SK-N-SH (cell line): ENCODE results near the gene CSNK1G2. TPM values are rescaled to one million over a fixed set of nuclear protein-coding genes. Genes with fewer than 3 reads are reported as not detected.

ENCODE experiments used
- CTCF ChIA-PET: fragments of 300-600, 350-600 bp; formaldehyde crosslinking; extraction: SDS; loops from one replicate; lab custom pipeline; 2021; lab: Yijun Ruan, JAX
- POLR2A ChIA-PET: fragments of 350-600 bp; sonication (Branson Sonifier 250); formaldehyde crosslinking; extraction: SDS; loops from one replicate; lab custom pipeline; 2020; ENCODE audit warnings: antibody characterized with exemption, inconsistent platforms; lab: Yijun Ruan, JAX
- DNase-seq: peaks from one replicate; pipeline ENCODE4 v3.0.0; 2012
- H2AFZ ChIP-seq: fragments of 200-600 bp; sonication (generic); 2 replicates; pipeline ENCODE4 v1.8.1; 2016; ENCODE audit warnings: antibody characterized with exemption, mild to moderate bottlenecking, low read depth
- H3F3A ChIP-seq: fragments of 200-600 bp; sonication (generic); replicated peaks from 2 replicates; pipeline ENCODE3; 2016; ENCODE audit warnings: antibody characterized with exemption, mild to moderate bottlenecking; ENCODE audit not compliant: insufficient read depth
- H3K27ac ChIP-seq, 2 experiments: fragments of 200-500 bp in 1 of 2; fragments of 200-600 bp in 1 of 2; sonication (Bioruptor generic) in 1 of 2; sonication (generic), shearing (Covaris generic) in 1 of 2; 2 replicates each; pipeline versions ENCODE4 v1.5.1 to v1.6.1; 2014 to 2016; ENCODE audit warnings: low read depth in 2 of 2, inconsistent platforms in 1 of 2, low read length in 1 of 2, mild to moderate bottlenecking in 1 of 2, mixed read lengths in 1 of 2
- H3K27me3 ChIP-seq: fragments of 200-600 bp; sonication (generic), shearing (Covaris generic); 2 replicates; pipeline ENCODE4 v1.6.1; 2016; ENCODE audit warnings: mixed run types; ENCODE audit not compliant: insufficient read depth
- H3K36me3 ChIP-seq, 2 experiments: fragments of 200-500 bp in 1 of 2; fragments of 200-600 bp in 1 of 2; sonication (Bioruptor generic) in 1 of 2; sonication (generic) in 1 of 2; replicated peaks in 1 of 2; 2 replicates each; pipeline versions ENCODE3 to v1.5.1; 2014 to 2016; ENCODE audit warnings: low read length in 1 of 2, mild to moderate bottlenecking in 1 of 2; ENCODE audit not compliant: insufficient read depth in 2 of 2, control insufficient read depth in 1 of 2
- H3K4me1 ChIP-seq, 2 experiments: fragments of 200-500 bp in 1 of 2; fragments of 200-600 bp in 1 of 2; sonication (Bioruptor generic) in 1 of 2; sonication (generic), shearing (Covaris generic) in 1 of 2; 2 replicates each; pipeline versions ENCODE4 v1.5.1 to v1.6.1; 2014 to 2016; ENCODE audit warnings: low read depth in 1 of 2, low read length in 1 of 2, mixed run types in 1 of 2; ENCODE audit not compliant: insufficient read depth in 2 of 2, control insufficient read depth in 1 of 2
- H3K4me2 ChIP-seq: fragments of 200-600 bp; sonication (generic), shearing (Covaris generic); 2 replicates; pipeline ENCODE4 v1.6.1; 2017; ENCODE audit warnings: mixed run types
- H3K4me3 ChIP-seq, 2 experiments: fragments of 200-500 bp in 1 of 2; fragments of 200-600 bp in 1 of 2; sonication (Bioruptor generic) in 1 of 2; sonication (generic), shearing (Covaris generic) in 1 of 2; 2 replicates each; pipeline versions ENCODE4 v1.5.1 to v1.8.1; 2014 to 2016; ENCODE audit warnings: low read depth in 2 of 2, inconsistent platforms in 1 of 2, low read length in 1 of 2, mild to moderate bottlenecking in 1 of 2, mixed read lengths in 1 of 2, moderate library complexity in 1 of 2
- H3K79me2 ChIP-seq: fragments of 200-600 bp; sonication (generic); 2 replicates; pipeline ENCODE4 v1.8.1; 2017; ENCODE audit warnings: mild to moderate bottlenecking; ENCODE audit not compliant: insufficient read depth
- H3K9ac ChIP-seq: fragments of 200-600 bp; sonication (generic); 2 replicates; pipeline ENCODE4 v1.6.1; 2017; ENCODE audit warnings: mixed run types
- H3K9me2 ChIP-seq: fragments of 200-600 bp; sonication (generic); 2 replicates; pipeline ENCODE4 v1.6.1; 2017; ENCODE audit warnings: mixed run types
- H3K9me3 ChIP-seq: fragments of 200-600 bp; sonication (generic); 2 replicates; pipeline ENCODE4 v1.6.1; 2017; ENCODE audit warnings: mixed run types, mild to moderate bottlenecking, moderate library complexity
- H4K20me1 ChIP-seq: fragments of 200-600 bp; sonication (generic); 2 replicates; pipeline ENCODE4 v1.6.1; 2017; ENCODE audit warnings: mild to moderate bottlenecking, mixed run types; ENCODE audit not compliant: insufficient read depth
- CHD2 ChIP-seq: fragments of 150-350 bp; IDR thresholded peaks from 2 replicates; pipeline ENCODE4 v1.6.1; 2018; ENCODE audit warnings: low read length; ENCODE audit not compliant: partially characterized antibody
- FOSL2 ChIP-seq: IDR thresholded peaks from 2 replicates; pipeline ENCODE4 v1.4.0; 2012; ENCODE audit warnings: low read depth, mild to moderate bottlenecking, moderate library complexity, borderline replicate concordance
- FOXM1 ChIP-seq: IDR thresholded peaks from 2 replicates; pipeline ENCODE4 v1.4.0; 2012; ENCODE audit warnings: low read depth, mild to moderate bottlenecking
- JUND ChIP-seq: IDR thresholded peaks from 2 replicates; pipeline ENCODE4 v1.4.0; 2012
- MXI1 ChIP-seq: IDR thresholded peaks from 2 replicates; pipeline ENCODE4 v1.6.1; 2012; ENCODE audit warnings: mild to moderate bottlenecking, low read depth, low read length, improper control_type of control experiment
- NFIC ChIP-seq: IDR thresholded peaks from 2 replicates; pipeline ENCODE4 v1.4.0; 2012; ENCODE audit warnings: borderline replicate concordance
- POLR2AphosphoS5 ChIP-seq: IDR thresholded peaks from 2 replicates; pipeline ENCODE4 v1.6.1; 2012; ENCODE audit warnings: low read depth, low read length
- RCOR1 ChIP-seq: fragments of 150-350 bp; IDR thresholded peaks from 2 replicates; pipeline ENCODE4 v1.6.1; 2017; ENCODE audit warnings: antibody characterized with exemption, low read length
- RFX5 ChIP-seq: IDR thresholded peaks from 2 replicates; pipeline ENCODE4 v1.6.1; 2012; ENCODE audit warnings: mild to moderate bottlenecking, improper control_type of control experiment, low read length
- RXRA ChIP-seq: IDR thresholded peaks from 2 replicates; pipeline ENCODE4 v1.4.0; 2012; ENCODE audit warnings: low read depth, mild to moderate bottlenecking, borderline replicate concordance
- SIN3A ChIP-seq: IDR thresholded peaks from 2 replicates; pipeline ENCODE4 v1.6.1; 2012; ENCODE audit warnings: low read depth, mild to moderate bottlenecking, low read length, moderate library complexity, borderline replicate concordance
- TAF1 ChIP-seq: IDR thresholded peaks from 2 replicates; pipeline ENCODE4 v1.6.1; 2012; ENCODE audit warnings: low read depth, mild to moderate bottlenecking, low read length, moderate library complexity, borderline replicate concordance
- YY1 ChIP-seq: IDR thresholded peaks from 2 replicates; pipeline ENCODE4 v1.4.0; 2012; ENCODE audit warnings: low read depth, mild to moderate bottlenecking
- WGBS: methylation state at CpG from one replicate; pipeline ENCODE4 v1.1.6; 2017; ENCODE audit warnings: low lambda C conversion rate; 5-methylcytosine and 5-hydroxymethylcytosine counted together
- polyA plus RNA-seq, 3 experiments: library from polyadenylated mRNA; depleted of rRNA; stranded (reverse); fragments of >200 nt; gene quantifications; 2 replicates each; pipeline ENCODE4 v1.2.3, GENCODE V29; 2012
- TF ChIP-seq, protein P1 (sequence below): IDR thresholded peaks from 2 replicates; pipeline ENCODE4 v1.4.0; 2012; ENCODE audit warnings: low read depth, borderline replicate concordance
- TF ChIP-seq, protein P2 (sequence below): fragments of 150-350 bp; IDR thresholded peaks from 2 replicates; pipeline ENCODE4 v1.6.1; 2016; ENCODE audit warnings: mild to moderate bottlenecking, low read depth, low read length
- TF ChIP-seq, protein P3 (sequence below): fragments of 200-600 bp; sonication (generic); IDR thresholded peaks from 2 replicates; pipeline ENCODE4 v1.6.1; 2017; ENCODE audit warnings: antibody characterized with exemption, mild to moderate bottlenecking, moderate library complexity
- TF ChIP-seq, protein P4 (sequence below): IDR thresholded peaks from 2 replicates; pipeline ENCODE4; 2012

CSNK1G2 gene
- polyA plus RNA-seq, 1 of the 3 experiments (the other 2 are of a cell fraction), result 79.4 TPM

DNA sequence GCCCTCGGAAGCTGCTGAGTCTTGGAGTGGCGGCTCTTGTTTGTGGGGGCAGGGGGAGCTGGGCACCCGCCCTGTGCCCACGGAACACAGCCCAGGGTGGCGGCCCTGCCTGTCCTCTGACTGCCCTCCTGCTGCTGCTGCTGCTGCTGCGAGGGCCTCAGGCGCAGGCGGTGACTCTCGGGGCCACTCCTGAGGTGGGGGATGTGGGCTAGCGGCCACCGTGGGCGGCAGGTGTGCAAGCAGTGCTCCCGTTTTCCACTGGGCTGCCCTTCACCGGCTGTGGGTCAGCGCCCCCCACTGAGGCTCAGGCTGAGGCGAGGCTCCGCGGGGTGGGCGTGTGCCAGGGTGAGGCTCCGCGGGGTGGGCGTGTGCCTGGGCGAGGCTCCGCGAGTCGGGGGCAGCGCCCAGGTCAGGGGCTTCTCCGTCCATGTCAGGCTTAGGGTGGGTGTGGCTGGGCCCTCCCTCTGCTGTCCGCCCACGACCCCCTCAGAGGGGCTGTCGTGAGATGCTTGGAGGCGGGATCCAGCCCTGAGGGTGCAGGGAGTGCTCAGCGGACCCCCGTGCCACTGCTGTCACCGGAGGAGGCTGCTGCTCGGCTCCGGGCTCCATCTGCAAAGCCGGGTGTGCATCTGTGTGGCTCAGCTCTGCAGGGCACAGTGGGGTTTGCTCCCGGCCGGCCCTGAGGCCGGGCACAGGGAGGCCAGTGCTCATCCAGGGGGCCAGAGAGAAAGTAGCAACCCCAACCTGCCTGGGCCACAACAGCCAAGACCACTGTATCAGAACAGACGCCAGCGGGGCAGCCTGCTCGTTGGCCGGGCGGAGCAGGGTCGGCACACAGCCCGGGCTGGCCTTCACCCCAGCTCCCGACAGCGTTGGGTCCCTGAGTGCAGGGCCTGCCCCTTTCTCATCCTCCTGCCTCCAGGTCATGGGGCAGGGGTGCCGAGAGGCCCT is 14.5 kb downstream of the CSNK1G2 start:
- peaks cover 85% of the 10 kb centered on the region for H3K79me2 ChIP-seq
- no peak for TF ChIP-seq NFIC
- WGBS, result 91% methylated on average over 8 of the region's 51 CpGs

DNA sequence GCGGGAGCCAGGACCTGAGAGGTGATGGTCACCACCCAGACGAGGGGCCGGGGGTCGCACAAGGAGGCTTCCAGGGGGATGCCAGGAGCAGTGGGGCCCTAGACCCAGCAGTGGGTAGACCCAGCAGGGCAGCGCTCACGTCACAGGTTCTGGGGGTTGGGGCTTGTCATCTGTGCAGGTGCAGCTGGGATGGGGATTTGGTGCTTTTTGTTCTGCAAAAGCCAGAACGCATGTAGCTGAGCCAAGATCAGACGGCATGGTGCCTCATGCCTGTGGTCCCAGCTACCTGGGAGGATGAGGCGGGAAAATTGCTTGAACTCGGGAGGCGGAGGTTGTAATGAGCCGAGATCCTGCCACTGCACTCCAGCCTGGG is 15.1 kb downstream of the CSNK1G2 start:
- Histone ChIP-seq H3K4me2 (no peak overlapping the region), H3K27ac (no peak overlapping the region), H3K9me2 (no peaks in the 10 kb centered on the region), H3K9me3 (no peaks in the 10 kb centered on the region), H4K20me1 (peaks cover 74% of the 10 kb centered on the region), H3K9ac (no peak overlapping the region), H3K4me1 (no peaks in the 10 kb centered on the region; a peak in 1 of 4 replicates), H3K36me3 (peaks cover 0 to 6% of the 10 kb centered on the region in 2 experiments), H2AFZ (no peak overlapping the region), H3K4me3 (no peak overlapping the region), H3K27me3 (no peaks in the 10 kb centered on the region), H3F3A (no peaks in the 10 kb centered on the region), H3K79me2 (peaks cover 85% of the 10 kb centered on the region)
- POLR2A ChIA-PET, result no interaction called here
- CTCF ChIA-PET, result interaction anchor here (1.4 to 3.3 kb wide), 2 partner anchors 10 to 26 kb away, joined by 3 to 24 read pairs; no protein-coding TSS in a partner anchor
- no peak for DNase-seq
- TF ChIP-seq MXI1, result no peak
- TF ChIP-seq CHD2, result no peak
- TF ChIP-seq FOSL2, result no peak
- no peak for TF ChIP-seq FOXM1
- TF ChIP-seq, protein P1, sequence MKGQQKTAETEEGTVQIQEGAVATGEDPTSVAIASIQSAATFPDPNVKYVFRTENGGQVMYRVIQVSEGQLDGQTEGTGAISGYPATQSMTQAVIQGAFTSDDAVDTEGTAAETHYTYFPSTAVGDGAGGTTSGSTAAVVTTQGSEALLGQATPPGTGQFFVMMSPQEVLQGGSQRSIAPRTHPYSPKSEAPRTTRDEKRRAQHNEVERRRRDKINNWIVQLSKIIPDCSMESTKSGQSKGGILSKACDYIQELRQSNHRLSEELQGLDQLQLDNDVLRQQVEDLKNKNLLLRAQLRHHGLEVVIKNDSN, result no peak
- no peak for TF ChIP-seq SIN3A
- TF ChIP-seq, protein P2, sequence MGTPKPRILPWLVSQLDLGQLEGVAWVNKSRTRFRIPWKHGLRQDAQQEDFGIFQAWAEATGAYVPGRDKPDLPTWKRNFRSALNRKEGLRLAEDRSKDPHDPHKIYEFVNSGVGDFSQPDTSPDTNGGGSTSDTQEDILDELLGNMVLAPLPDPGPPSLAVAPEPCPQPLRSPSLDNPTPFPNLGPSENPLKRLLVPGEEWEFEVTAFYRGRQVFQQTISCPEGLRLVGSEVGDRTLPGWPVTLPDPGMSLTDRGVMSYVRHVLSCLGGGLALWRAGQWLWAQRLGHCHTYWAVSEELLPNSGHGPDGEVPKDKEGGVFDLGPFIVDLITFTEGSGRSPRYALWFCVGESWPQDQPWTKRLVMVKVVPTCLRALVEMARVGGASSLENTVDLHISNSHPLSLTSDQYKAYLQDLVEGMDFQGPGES, result no peak
- TF ChIP-seq, protein P3, sequence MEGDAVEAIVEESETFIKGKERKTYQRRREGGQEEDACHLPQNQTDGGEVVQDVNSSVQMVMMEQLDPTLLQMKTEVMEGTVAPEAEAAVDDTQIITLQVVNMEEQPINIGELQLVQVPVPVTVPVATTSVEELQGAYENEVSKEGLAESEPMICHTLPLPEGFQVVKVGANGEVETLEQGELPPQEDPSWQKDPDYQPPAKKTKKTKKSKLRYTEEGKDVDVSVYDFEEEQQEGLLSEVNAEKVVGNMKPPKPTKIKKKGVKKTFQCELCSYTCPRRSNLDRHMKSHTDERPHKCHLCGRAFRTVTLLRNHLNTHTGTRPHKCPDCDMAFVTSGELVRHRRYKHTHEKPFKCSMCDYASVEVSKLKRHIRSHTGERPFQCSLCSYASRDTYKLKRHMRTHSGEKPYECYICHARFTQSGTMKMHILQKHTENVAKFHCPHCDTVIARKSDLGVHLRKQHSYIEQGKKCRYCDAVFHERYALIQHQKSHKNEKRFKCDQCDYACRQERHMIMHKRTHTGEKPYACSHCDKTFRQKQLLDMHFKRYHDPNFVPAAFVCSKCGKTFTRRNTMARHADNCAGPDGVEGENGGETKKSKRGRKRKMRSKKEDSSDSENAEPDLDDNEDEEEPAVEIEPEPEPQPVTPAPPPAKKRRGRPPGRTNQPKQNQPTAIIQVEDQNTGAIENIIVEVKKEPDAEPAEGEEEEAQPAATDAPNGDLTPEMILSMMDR, result no peak
- TF ChIP-seq RXRA, result no peak
- no peak for TF ChIP-seq RFX5
- no peak for TF ChIP-seq JUND
- no peak for TF ChIP-seq POLR2AphosphoS5
- TF ChIP-seq RCOR1, result no peak
- no peak for TF ChIP-seq NFIC
- TF ChIP-seq YY1, result no peak
- TF ChIP-seq, protein P4, sequence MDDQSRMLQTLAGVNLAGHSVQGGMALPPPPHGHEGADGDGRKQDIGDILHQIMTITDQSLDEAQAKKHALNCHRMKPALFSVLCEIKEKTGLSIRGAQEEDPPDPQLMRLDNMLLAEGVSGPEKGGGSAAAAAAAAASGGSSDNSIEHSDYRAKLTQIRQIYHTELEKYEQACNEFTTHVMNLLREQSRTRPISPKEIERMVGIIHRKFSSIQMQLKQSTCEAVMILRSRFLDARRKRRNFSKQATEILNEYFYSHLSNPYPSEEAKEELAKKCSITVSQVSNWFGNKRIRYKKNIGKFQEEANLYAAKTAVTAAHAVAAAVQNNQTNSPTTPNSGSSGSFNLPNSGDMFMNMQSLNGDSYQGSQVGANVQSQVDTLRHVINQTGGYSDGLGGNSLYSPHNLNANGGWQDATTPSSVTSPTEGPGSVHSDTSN, result no peak
- TF ChIP-seq TAF1, result no peak
- 98% methylated on average over 8 of the region's 12 CpGs for WGBS

More for the DNA sequence above, 14.5 kb downstream of the CSNK1G2 start:
- Histone ChIP-seq H3K9ac (no peak overlapping the region), H3K4me1 (no peaks in the 10 kb centered on the region; a peak in 1 of 4 replicates), H3F3A (no peaks in the 10 kb centered on the region), H3K9me2 (no peaks in the 10 kb centered on the region), H3K36me3 (peaks cover 0 to 6% of the 10 kb centered on the region in 2 experiments), H3K27ac (no peak overlapping the region), H3K27me3 (no peaks in the 10 kb centered on the region), H3K4me3 (no peak overlapping the region), H2AFZ (no peak overlapping the region), H3K4me2 (no peak overlapping the region), H4K20me1 (peaks cover 70% of the 10 kb centered on the region), H3K9me3 (no peaks in the 10 kb centered on the region)
- DNase-seq, result no peak
- ChIA-PET POLR2A (no interaction called here), CTCF (interaction anchor here (0.6 to 3.3 kb wide), 3 partner anchors 10 to 26 kb away, joined by 3 to 24 read pairs (median 3); no protein-coding TSS in a partner anchor)
